Neural progenitor cell (in vitro differentiated cells): ENCODE measurements around the gene CCL20.

Source experiments
- CTCF ChIP-seq: fragments of 200-600 bp; sonication (generic); IDR thresholded peaks from 2 replicates; pipeline ENCODE4 v1.5.1; 2017; ENCODE audit warnings: antibody characterized with exemption, mild to moderate bottlenecking
- EZH2 ChIP-seq: fragments of 200-600 bp; sonication (generic); IDR thresholded peaks from 2 replicates; pipeline ENCODE4 v1.6.1; 2017; ENCODE audit warnings: antibody characterized with exemption, mild to moderate bottlenecking, moderate library complexity
- EZH2phosphoT487 ChIP-seq: fragments of 200-600 bp; sonication (generic); IDR thresholded peaks from 2 replicates; pipeline ENCODE4 v1.6.1; 2017; ENCODE audit warnings: antibody characterized with exemption

GRCh38 chr2:227804975-227805374, 8.7 kb upstream of the CCL20 start:
- TF ChIP-seq CTCF (no peak), EZH2phosphoT487 (no peak), EZH2 (no peak)
